ENCODE measurements around the gene MCL1. TPM values are rescaled to one million over a fixed set of nuclear protein-coding genes. Genes with fewer than 3 reads are reported as not detected.

MCL1 gene
- total RNA-seq, 4 donors from 2014 or later = 212 to 353 (median 317) TPM

DNA sequence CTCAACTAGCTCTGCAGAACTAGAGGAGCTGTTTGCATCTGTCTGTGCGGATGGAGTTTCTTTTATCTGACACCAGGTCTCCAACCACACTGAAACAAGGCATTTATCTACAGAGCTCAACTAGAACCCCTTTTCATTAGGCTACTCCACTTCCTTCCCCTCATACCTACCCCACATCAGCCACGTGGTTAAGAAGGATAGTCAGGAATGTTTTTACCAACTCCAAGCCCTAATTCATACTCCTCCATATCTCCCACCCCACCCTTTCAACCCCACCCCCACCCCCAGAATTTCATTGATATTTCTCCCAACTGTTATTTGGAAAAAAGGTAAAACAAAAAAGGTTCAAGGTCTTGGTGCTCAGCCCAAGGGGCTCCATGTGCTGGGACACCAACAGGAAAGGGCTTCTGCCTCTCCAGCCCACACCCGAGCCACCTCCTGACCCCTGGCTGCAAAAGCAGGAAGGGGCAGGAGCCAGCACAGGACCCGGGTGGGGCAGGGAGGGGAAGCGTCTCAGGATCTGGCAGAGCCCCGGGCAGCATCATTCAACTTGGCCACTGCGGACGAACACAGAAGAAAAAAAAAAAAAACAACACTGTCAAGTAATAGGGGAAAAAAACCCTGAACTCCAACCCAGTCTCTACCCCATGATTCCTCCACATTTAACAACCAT, 43.0 kb upstream of the MCL1 start:
- Histone ChIP-seq H3K36me3 (peaks cover 0 to 84% of the 10 kb centered on the region in 2 donors), H3K27me3 (no peaks in the 10 kb centered on the region), H3K27ac (peak overlapping the region; percentile 34 to 79 (median 74)), H3K4me3 (no peak overlapping the region), H3K9me3 (no peaks in the 10 kb centered on the region), H3K4me1 (peaks cover 16 to 72% (median 28%) of the 10 kb centered on the region in 3 donors)
- TF ChIP-seq, protein P1, sequence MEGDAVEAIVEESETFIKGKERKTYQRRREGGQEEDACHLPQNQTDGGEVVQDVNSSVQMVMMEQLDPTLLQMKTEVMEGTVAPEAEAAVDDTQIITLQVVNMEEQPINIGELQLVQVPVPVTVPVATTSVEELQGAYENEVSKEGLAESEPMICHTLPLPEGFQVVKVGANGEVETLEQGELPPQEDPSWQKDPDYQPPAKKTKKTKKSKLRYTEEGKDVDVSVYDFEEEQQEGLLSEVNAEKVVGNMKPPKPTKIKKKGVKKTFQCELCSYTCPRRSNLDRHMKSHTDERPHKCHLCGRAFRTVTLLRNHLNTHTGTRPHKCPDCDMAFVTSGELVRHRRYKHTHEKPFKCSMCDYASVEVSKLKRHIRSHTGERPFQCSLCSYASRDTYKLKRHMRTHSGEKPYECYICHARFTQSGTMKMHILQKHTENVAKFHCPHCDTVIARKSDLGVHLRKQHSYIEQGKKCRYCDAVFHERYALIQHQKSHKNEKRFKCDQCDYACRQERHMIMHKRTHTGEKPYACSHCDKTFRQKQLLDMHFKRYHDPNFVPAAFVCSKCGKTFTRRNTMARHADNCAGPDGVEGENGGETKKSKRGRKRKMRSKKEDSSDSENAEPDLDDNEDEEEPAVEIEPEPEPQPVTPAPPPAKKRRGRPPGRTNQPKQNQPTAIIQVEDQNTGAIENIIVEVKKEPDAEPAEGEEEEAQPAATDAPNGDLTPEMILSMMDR (IDR thresholded peaks at IDR 0.05) = peak in 1 of 4 experiments; percentile 21
- TF ChIP-seq POLR2AphosphoS5 (IDR thresholded peaks at IDR 0.05) = no peak
- WGBS, 2 donors (ENCODE audit: low coverage in 1 of 2) = 23 to 30% methylated on average over 2 to 5 of the region's 8 CpGs
- peak; percentile 64 for ATAC-seq

GRCh38 chr1:150621497-150622302, 42.3 kb upstream of the MCL1 start:
- H3K27me3 ChIP-seq = no peaks in the 10 kb centered on the region
- peak overlapping the region; percentile 34 to 79 (median 74) for H3K27ac ChIP-seq
- H3K9me3 ChIP-seq = no peaks in the 10 kb centered on the region
- peaks cover 16 to 65% (median 27%) of the 10 kb centered on the region in 3 donors for H3K4me1 ChIP-seq
- H3K36me3 ChIP-seq = peaks cover 0 to 84% of the 10 kb centered on the region in 2 donors
- peak; percentile 40 for ATAC-seq
- 21 to 51% methylated on average over 7 to 8 of the region's 8 CpGs for WGBS, 2 donors (ENCODE audit: low coverage in 1 of 2)
- H3K4me3 ChIP-seq = no peak overlapping the region
- TF ChIP-seq POLR2AphosphoS5 (IDR thresholded peaks at IDR 0.05) (peak; percentile 50), POLR2A (IDR thresholded peaks at IDR 0.05) (no peak), EP300 (IDR thresholded peaks at IDR 0.05) (no peak)
- TF ChIP-seq, protein P1 (IDR thresholded peaks at IDR 0.05) = peak; percentile 76 to 91 (median 83)

GRCh38 chr1:150620919-150621318, 41.5 kb upstream of the MCL1 start:
- TF ChIP-seq POLR2AphosphoS5 (IDR thresholded peaks at IDR 0.05) (no peak), POLR2A (IDR thresholded peaks at IDR 0.05) (no peak), EP300 (IDR thresholded peaks at IDR 0.05) (no peak)
- TF ChIP-seq, protein P1 (IDR thresholded peaks at IDR 0.05) = no peak
- WGBS, 2 donors (ENCODE audit: low coverage in 1 of 2) = 88% methylated on average over 2 of the region's 2 CpGs; no CpG with 5 or more reads in 1 of the 2 donors
- no peak overlapping the region for H3K4me3 ChIP-seq
- no peaks in the 10 kb centered on the region for H3K9me3 ChIP-seq
- no peak for ATAC-seq
- H3K27me3 ChIP-seq = no peaks in the 10 kb centered on the region
- peak overlapping the region; percentile 55 to 80 (median 78) for H3K27ac ChIP-seq
- H3K4me1 ChIP-seq = peaks cover 16 to 59% (median 27%) of the 10 kb centered on the region in 3 donors
- peaks cover 0 to 82% of the 10 kb centered on the region in 2 donors for H3K36me3 ChIP-seq

DNA sequence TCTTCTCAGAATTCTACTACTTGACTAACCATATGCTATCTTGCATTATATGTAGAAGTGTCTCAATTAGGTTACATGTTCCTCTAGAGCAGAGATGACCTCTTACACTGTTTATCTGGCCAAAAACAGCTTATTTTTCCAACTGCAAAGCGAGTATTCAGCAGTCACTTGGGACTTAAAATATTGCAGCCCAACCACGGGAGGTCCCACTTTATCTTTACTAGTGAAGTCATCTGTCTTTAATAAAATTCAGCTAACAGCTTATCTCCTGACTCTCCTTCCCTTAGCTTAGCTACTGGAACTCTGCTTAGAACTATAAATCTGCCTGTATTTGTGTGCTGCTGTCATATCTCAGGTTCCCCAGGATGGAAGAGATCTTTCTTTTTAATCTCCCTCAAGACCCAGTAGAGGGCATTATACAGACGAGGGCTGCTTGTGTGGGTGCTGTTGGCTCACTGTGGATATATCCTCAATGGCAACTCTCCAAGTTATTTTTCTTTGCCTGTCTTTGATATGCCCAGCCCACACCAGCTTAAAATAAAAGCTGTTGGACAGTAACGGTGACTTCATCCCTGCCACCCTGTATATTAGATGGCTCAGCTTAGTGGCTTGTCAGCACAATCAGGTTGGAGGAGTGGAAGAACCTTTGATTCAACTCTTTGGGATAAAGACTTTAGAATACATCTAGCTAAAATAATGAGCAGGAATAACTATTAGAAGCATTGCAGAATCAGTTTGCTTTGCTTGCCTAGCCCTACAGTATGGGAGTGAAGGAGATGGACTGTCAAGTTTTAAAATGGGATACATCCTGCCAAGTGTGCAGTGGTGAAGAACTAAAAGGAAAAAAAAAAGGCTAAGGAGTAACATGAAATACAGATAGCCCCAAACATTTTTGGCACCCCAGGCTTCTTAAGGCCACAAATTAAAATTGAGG, 40.4 kb upstream of the MCL1 start:
- H3K27me3 ChIP-seq = no peaks in the 10 kb centered on the region
- H3K27ac ChIP-seq = peak overlapping the region; percentile 55 to 80 (median 78)
- 4 to 14% methylated on average over 4 of the region's 4 CpGs for WGBS, 2 donors (ENCODE audit: low coverage in 1 of 2)
- no peak overlapping the region for H3K4me3 ChIP-seq
- no peaks in the 10 kb centered on the region for H3K9me3 ChIP-seq
- peaks cover 0 to 72% of the 10 kb centered on the region in 2 donors for H3K36me3 ChIP-seq
- ATAC-seq = peak; percentile 67
- H3K4me1 ChIP-seq = peaks cover 16 to 54% (median 27%) of the 10 kb centered on the region in 3 donors
- TF ChIP-seq POLR2A (IDR thresholded peaks at IDR 0.05) (no peak), EP300 (IDR thresholded peaks at IDR 0.05) (no peak), POLR2AphosphoS5 (IDR thresholded peaks at IDR 0.05) (peak; percentile 61)
- TF ChIP-seq, protein P1 (IDR thresholded peaks at IDR 0.05) = peak in 3 of 4 experiments; percentile 32 to 41 (median 34)

All from gastroesophageal sphincter (tissue), 4 donors.